GM18907 (cell line): ENCODE results near the gene CRABP2.

Source experiments
- ATAC-seq: cut with Tn5 transposase; IDR thresholded peaks from one replicate; pipeline ENCODE4 v1.9.1; 2021; ENCODE audit warnings: mild to moderate bottlenecking, moderate library complexity; ENCODE audit not compliant: unreplicated experiment

The CRABP2 gene

DNA sequence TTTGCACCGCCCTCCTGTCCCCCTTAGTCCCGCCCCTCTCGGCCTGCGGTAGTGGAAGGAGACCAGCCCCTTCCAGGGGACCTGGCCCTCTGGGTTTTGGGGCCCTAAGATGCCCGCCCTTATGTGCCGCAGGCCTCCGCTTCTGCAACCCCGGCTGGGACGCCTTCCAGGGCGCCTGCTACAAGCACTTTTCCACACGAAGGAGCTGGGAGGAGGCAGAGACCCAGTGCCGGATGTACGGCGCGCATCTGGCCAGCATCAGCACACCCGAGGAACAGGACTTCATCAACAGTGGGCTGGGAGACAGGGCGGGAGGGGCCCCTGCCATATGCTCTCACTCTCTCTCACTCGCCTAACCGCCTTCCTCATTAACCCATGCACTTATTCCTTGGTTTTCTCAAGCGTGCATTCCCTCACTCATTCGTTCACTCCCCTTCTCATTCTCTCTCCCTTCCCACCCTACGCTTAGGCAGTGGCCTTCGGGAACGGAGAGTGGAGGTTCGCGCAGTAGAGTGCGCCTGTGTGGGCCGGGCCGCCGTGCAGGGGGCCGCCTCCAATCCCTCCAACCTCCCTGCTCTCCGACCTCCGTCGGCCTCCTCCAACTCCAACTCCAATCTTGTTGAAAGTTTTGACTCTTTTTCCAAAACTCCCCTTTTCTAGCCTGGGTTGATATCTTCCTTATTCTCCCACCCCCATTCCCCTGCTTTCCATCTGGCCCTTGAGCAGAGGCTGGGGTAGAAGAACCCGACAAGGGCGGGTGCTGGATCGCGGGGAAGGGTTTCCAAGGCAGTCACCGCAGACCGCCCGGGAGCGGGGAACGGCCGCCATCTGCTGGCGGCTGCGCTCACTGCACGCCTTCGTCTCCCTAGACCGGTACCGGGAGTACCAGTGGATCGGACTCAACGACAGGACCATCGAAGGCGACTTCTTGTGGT, 48.3 kb downstream of the CRABP2 start:
- ATAC-seq: no peak

- ATAC-seq: no peak
Observed at GRCh38 chr1:156655904-156656516, 49.4 kb downstream of the CRABP2 start.

DNA sequence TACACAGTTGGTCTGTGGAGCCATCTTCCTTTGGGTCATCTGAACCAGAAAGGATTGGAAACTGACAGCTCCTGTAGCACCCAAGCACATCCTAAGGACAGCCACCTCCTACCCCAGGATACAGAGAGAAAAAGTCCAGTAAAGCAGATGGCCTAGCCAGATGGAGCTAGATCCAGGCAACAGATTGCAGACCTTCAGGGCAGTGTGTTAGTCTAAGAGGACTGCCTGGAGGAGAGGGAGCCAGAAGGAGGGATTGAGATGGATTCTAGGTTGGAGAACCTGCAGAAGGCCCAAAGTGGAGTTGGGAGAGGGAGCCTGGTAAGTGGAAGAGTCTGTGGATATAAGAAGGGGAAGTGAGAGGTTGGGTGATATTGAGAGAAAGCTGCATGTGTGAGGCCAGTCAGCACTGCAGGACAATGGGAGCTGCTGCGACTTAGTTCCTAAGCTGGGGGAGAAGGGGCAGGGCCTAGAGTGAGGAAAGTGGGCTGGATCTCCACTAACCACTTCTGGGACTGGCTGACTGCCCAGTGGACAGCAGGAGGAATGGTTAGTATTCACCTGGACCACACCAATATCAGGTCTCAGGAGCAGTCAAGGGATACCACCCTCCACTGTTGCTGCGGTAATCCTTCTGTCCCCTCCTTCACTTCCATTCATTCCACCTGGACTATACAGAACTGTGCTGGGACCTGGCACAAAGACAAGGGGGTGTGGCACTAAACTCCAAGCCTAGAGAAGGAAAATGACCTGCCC, 50.1 kb downstream of the CRABP2 start:
- no peak for ATAC-seq

DNA sequence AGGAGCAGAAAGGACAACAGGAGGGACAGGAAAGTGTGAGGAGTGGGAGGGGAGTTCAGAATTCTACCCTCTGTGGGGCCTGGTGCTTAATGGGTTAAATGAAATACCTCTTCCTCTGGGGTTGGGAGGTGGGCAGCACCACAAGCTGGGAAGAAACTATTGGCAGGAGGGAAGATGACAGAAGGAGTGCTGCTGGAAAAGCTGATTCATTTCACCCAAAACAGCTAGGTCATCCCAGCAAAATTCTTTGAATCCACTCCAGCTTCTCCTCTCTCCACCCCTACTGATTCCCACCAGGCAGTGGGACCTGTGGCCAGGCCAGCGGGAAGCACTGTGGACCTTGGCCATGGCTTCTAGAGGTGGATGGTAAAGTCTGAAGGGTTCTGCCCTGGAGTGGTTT, 50.7 kb downstream of the CRABP2 start:
- ATAC-seq: no peak

DNA sequence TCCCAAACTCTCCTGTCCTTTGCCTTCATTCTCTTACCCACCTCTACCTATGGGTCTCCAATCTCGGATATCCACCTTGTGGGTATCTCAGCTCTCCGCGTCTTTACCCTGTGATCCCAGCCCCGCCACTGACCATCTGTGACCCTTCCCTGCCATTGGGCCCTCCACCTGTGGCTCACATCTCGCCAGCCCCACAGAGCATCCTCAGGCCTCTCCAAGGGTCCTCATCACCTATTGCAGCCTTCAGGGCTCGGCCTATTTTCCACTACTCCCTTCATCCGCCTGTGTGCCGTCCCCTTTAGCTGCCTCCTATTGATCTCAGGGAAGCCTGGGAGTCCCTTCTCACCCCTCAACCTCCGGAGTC, 52.4 kb downstream of the CRABP2 start:
- no peak for ATAC-seq

DNA sequence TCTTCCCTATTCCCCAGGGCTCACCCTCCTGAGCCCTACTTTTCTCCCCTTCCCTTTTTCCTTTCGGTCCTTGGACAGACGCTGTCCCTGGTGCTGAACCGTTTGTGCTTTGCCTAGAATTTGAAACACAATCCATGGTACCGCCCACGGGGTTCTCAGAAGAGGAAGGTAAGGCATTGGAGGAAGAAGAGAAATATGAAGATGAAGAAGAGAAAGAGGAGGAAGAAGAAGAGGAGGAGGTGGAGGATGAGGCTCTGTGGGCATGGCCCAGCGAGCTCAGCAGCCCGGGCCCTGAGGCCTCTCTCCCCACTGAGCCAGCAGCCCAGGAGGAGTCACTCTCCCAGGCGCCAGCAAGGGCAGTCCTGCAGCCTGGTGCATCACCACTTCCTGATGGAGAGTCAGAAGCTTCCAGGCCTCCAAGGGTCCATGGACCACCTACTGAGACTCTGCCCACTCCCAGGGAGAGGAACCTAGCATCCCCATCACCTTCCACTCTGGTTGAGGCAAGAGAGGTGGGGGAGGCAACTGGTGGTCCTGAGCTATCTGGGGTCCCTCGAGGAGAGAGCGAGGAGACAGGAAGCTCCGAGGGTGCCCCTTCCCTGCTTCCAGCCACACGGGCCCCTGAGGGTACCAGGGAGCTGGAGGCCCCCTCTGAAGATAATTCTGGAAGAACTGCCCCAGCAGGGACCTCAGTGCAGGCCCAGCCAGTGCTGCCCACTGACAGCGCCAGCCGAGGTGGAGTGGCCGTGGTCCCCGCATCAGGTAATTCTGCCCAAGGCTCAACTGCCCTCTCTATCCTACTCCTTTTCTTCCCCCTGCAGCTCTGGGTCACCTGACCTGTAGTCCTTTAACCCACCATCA, 53.0 kb downstream of the CRABP2 start:
- no peak for ATAC-seq
